ENCODE data around the gene HLA-DOA.

The HLA-DOA gene

GRCh38 chr6:32968093-32968866, 41.1 kb downstream of the HLA-DOA start, which contains the start of gene BRD2:
Gene BRD2, plus strand, starts transcription at chr6:32968594. Its CDS starts 4,305 bp downstream, at chr6:32972899.
- H3K4me3 ChIP-seq (ENCODE audit: low read depth, low read length) = peak within 1 kb of the TSS; percentile 87
- H3K9me3 ChIP-seq (ENCODE audit: severe bottlenecking) = no peaks in the 10 kb centered on the region
- H3K27me3 ChIP-seq (ENCODE audit: insufficient read depth, low read depth, severe bottlenecking) = no peaks in the 10 kb centered on the region
- peak within 1 kb of the TSS; percentile 99 for H3K27ac ChIP-seq
- peak; percentile 100 for DNase-seq
- peaks cover 35% of the 10 kb centered on the region for H3K36me3 ChIP-seq
- TF ChIP-seq CTCF (IDR thresholded peaks at IDR 0.05; ENCODE audit: low read depth, low read length) = no peak

GRCh38 chr6:32967151-32968091, 42.0 kb downstream of the HLA-DOA start:
- no peaks in the 10 kb centered on the region for H3K9me3 ChIP-seq (ENCODE audit: severe bottlenecking)
- H3K36me3 ChIP-seq = peaks cover 27% of the 10 kb centered on the region
- peak; percentile 92 for DNase-seq
- H3K4me3 ChIP-seq (ENCODE audit: low read depth, low read length) = peak overlapping the region; percentile 87
- peak overlapping the region; percentile 99 for H3K27ac ChIP-seq
- peak; percentile 70 for TF ChIP-seq CTCF (IDR thresholded peaks at IDR 0.05; ENCODE audit: low read depth, low read length)
- H3K27me3 ChIP-seq (ENCODE audit: insufficient read depth, low read depth, severe bottlenecking) = no peaks in the 10 kb centered on the region

- peaks cover 9% of the 10 kb centered on the region for H3K36me3 ChIP-seq
- H3K9me3 ChIP-seq (ENCODE audit: severe bottlenecking) = peaks cover 3% of the 10 kb centered on the region
- H3K4me3 ChIP-seq (ENCODE audit: low read depth, low read length) = no peak overlapping the region
- H3K27ac ChIP-seq = no peak overlapping the region
- no peak for DNase-seq
- no peak for TF ChIP-seq CTCF (IDR thresholded peaks at IDR 0.05; ENCODE audit: low read depth, low read length)
- H3K27me3 ChIP-seq (ENCODE audit: insufficient read depth, low read depth, severe bottlenecking) = no peaks in the 10 kb centered on the region
These were observed 44.6 kb downstream of the HLA-DOA start for GRCh38 chr6:32964776-32965175.

GRCh38 chr6:32963866-32964265, 45.5 kb downstream of the HLA-DOA start:
- H3K27me3 ChIP-seq (ENCODE audit: insufficient read depth, low read depth, severe bottlenecking) = no peaks in the 10 kb centered on the region
- no peak overlapping the region for H3K4me3 ChIP-seq (ENCODE audit: low read depth, low read length)
- H3K36me3 ChIP-seq = peaks cover 3% of the 10 kb centered on the region; the same call in 1 of the 2 replicates
- peaks cover 3% of the 10 kb centered on the region for H3K9me3 ChIP-seq (ENCODE audit: severe bottlenecking)
- no peak for DNase-seq
- no peak for TF ChIP-seq CTCF (IDR thresholded peaks at IDR 0.05; ENCODE audit: low read depth, low read length)
- no peak overlapping the region for H3K27ac ChIP-seq

- DNase-seq = no peak
- Histone ChIP-seq H3K27ac (no peak overlapping the region), H3K36me3 (no peaks in the 10 kb centered on the region), H3K27me3 (ENCODE audit: insufficient read depth, low read depth, severe bottlenecking) (no peaks in the 10 kb centered on the region), H3K4me3 (ENCODE audit: low read depth, low read length) (no peak overlapping the region), H3K9me3 (ENCODE audit: severe bottlenecking) (peaks cover 3% of the 10 kb centered on the region)
- no peak for TF ChIP-seq CTCF (IDR thresholded peaks at IDR 0.05; ENCODE audit: low read depth, low read length)
These were observed 47.1 kb downstream of the HLA-DOA start for GRCh38 chr6:32962213-32962826.
